ENCODE measurements around the gene GSG1L. TPM values are rescaled to one million over a fixed set of nuclear protein-coding genes. Genes with fewer than 3 reads are reported as not detected.

The GSG1L gene
- total RNA-seq, 1 donor from 2014 or later = not detected

DNA sequence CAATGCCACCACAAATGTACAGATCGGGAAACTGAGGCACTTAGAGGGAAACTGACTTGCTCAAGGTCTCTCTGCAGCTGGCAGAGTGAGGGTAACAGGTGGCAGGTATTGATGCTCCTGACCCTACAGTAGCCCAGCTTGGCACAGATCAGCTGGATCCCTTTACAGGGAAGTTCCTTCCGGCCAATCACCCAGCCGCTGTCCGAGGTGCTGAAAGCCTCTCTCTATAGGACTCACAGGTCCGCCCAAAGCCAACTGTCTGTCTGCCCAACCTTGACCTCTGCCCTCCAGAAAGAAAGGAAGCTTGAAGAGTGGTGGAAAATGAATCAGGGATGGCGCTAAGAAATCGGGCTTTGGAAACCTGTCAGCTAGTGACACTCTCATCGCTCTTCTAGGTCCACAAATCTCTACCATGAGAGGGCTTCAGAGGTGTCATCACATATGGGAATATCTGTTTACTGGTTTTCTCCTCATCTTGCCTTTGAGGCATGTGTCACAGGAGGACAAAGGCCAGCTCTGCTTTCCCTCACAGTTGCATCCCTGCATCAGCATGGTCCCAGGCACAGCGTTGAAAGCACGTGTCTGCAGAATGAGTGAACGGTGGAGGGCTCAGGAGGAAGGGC, 267.4 kb downstream of the GSG1L start:
- no peaks in the 10 kb centered on the region for H3K36me3 ChIP-seq (ENCODE audit: control insufficient read depth, insufficient read depth, low read length)
- peaks cover 2% of the 10 kb centered on the region for H3K27me3 ChIP-seq (ENCODE audit: control insufficient read depth, insufficient read depth, low read length)
- H3K4me3 ChIP-seq (ENCODE audit: low read depth, low read length) = no peak overlapping the region
- no peak for DNase-seq (ENCODE audit: low read depth)
- TF ChIP-seq, protein P1, sequence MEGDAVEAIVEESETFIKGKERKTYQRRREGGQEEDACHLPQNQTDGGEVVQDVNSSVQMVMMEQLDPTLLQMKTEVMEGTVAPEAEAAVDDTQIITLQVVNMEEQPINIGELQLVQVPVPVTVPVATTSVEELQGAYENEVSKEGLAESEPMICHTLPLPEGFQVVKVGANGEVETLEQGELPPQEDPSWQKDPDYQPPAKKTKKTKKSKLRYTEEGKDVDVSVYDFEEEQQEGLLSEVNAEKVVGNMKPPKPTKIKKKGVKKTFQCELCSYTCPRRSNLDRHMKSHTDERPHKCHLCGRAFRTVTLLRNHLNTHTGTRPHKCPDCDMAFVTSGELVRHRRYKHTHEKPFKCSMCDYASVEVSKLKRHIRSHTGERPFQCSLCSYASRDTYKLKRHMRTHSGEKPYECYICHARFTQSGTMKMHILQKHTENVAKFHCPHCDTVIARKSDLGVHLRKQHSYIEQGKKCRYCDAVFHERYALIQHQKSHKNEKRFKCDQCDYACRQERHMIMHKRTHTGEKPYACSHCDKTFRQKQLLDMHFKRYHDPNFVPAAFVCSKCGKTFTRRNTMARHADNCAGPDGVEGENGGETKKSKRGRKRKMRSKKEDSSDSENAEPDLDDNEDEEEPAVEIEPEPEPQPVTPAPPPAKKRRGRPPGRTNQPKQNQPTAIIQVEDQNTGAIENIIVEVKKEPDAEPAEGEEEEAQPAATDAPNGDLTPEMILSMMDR (IDR thresholded peaks at IDR 0.05; ENCODE audit: insufficient read depth, low read length, poor library complexity, severe bottlenecking) = no peak

DNA sequence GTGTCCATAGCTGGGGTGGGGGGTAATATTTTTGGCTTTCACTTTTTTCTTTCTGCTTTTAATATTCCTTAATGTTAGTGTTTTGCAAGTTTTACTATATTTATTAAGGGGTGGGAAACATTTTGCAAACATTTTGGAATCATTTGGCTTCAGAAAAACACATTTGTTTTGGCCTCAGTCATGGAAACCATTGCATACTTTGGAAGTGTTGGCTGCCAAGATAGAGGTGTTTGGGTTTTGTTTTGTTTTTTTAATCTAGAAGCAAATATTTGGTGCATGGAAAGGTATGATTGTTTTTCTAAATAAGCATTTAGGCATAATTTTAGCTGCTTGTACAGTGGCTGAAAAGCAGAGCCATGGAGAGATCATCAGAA, 270.3 kb downstream of the GSG1L start:
- DNase-seq (ENCODE audit: low read depth) = no peak
- Histone ChIP-seq H3K27me3 (ENCODE audit: control insufficient read depth, insufficient read depth, low read length) (no peaks in the 10 kb centered on the region), H3K36me3 (ENCODE audit: control insufficient read depth, insufficient read depth, low read length) (no peaks in the 10 kb centered on the region), H3K4me3 (ENCODE audit: low read depth, low read length) (no peak overlapping the region)
- TF ChIP-seq, protein P1 (IDR thresholded peaks at IDR 0.05; ENCODE audit: insufficient read depth, low read length, poor library complexity, severe bottlenecking) = no peak

DNA sequence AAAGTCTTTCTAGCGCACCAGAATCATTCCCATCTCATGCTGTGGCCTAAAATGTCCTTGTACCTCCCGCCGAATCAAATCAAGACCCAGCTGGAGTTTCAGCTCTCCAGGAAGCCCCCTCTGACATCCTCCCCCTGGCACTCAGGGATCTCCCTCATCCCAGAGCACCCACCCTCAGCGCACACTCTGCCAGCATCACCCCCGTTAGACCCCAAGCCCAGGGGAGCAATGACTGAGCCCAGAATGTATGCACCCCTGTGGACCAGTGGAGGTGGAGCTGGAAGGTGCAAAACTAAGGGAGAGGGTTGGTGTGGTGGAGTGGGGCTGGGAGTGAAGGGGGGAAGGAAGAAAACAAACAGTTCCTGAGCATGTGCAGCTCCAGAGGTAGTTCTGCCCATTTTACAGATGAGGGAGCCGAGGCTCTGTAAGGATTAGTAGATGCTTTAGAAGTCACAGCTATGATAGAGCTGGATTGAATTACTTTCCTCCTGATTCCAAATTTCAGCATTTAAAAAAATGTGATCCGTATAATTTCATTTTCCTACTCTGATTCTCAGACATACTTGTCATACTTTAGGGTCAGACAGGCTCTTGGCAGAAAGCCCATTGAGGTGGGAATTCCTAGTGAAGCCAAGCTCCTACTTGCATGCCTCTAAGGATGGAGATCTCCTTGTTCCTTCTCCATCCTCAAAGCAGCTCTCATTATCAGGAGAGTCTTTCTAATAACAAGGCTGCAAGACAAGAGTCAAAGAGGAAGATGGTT, 270.8 kb downstream of the GSG1L start:
- Histone ChIP-seq H3K27me3 (ENCODE audit: control insufficient read depth, insufficient read depth, low read length) (no peaks in the 10 kb centered on the region), H3K36me3 (ENCODE audit: control insufficient read depth, insufficient read depth, low read length) (no peaks in the 10 kb centered on the region), H3K4me3 (ENCODE audit: low read depth, low read length) (no peak overlapping the region)
- no peak for DNase-seq (ENCODE audit: low read depth)
- TF ChIP-seq, protein P1 (IDR thresholded peaks at IDR 0.05; ENCODE audit: insufficient read depth, low read length, poor library complexity, severe bottlenecking) = no peak

DNA sequence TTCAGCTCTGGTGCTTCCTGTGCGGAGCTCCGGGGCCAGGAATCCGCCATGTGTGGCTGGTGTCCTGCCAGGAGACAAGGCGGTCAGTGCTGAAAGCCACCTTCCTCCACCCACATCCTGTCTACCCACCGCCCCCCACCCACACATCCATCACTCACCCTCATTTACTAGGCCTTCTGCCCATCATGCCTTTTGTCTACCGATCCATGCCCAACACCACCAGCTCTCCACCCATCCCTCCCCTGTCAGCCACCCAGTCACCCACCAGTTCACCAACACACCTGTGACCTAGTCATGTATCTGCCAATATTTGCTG, 272.2 kb downstream of the GSG1L start:
- Histone ChIP-seq H3K36me3 (ENCODE audit: control insufficient read depth, insufficient read depth, low read length) (no peaks in the 10 kb centered on the region), H3K27me3 (ENCODE audit: control insufficient read depth, insufficient read depth, low read length) (no peaks in the 10 kb centered on the region), H3K4me3 (ENCODE audit: low read depth, low read length) (no peak overlapping the region)
- DNase-seq (ENCODE audit: low read depth) = no peak
- TF ChIP-seq, protein P1 (IDR thresholded peaks at IDR 0.05; ENCODE audit: insufficient read depth, low read length, poor library complexity, severe bottlenecking) = no peak

DNA sequence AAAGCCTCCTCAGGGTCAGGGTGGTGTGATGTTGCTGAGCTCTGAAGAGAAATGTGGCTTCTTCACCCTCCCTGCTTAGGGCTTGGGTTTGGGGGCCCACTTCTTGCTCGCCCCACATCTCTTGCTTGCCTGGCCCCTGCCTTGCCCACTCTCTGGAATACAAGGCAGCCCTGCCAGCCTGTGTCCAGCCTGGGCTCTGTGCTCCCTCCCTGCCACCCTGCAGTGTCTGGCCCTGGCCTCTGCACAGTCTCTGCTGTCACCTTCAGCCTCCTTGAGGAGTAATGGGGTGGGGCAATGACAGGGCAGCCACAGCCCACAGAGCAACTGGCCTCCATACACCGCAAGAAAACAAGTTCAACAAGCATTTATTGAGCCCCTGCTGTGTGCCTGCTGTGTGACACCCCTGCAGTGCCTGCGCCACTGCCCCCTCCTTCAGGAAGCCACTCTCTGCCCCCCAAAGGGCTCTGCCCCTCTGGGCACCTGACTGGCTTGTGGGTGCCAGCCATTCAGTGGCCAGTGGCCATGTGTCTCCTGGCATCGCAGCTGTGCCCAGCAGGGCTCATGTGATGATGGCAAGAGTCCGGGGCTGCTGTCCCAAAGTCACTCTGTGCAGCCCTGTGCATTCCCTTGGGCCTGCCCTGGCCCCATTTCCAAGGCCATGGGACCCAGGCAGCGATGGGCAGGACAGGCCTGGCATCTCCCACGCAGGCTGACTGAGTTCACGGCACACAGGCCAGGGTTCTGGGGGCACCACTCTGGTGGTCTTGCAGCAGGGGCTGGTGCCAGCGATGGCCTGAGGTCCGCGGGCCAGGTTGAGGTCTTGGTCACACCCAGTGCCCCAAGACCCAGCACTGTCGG, 272.7 kb downstream of the GSG1L start:
- no peaks in the 10 kb centered on the region for H3K36me3 ChIP-seq (ENCODE audit: control insufficient read depth, insufficient read depth, low read length)

More for the DNA sequence above, 272.7 kb downstream of the GSG1L start:
- Histone ChIP-seq H3K4me3 (ENCODE audit: low read depth, low read length) (no peak overlapping the region), H3K27me3 (ENCODE audit: control insufficient read depth, insufficient read depth, low read length) (no peaks in the 10 kb centered on the region)
- no peak for DNase-seq (ENCODE audit: low read depth)
- TF ChIP-seq, protein P1 (IDR thresholded peaks at IDR 0.05; ENCODE audit: insufficient read depth, low read length, poor library complexity, severe bottlenecking) = no peak

All from kidney epithelial cell (primary cell).